ENCODE results near the gene KREMEN1. TPM values are rescaled to one million over a fixed set of nuclear protein-coding genes. Genes with fewer than 3 reads are reported as not detected.

KREMEN1 gene
- total and polyA plus RNA-seq, 7 donors: 7.7 to 68.2 (median 17.5) TPM

DNA sequence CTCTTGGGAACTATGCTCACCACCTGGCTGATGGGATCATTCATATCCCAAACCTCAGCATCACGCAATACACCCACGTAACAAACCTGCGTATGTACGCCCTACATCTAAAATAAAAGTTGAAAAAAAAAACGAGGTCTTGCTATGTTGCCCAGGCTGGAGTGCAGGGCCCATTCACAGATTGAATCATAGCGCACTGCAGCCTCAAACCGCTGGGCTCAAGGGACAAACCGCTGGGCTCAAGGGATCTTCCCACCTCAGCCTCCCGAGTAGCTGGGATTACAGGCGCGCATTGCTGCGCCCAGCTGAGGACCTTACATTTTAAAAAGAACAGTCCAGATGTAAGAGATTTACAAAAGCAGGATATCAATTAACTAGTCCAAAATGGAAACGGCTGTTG, 91.0 kb downstream of the KREMEN1 start:
- no peak for DNase-seq

DNA sequence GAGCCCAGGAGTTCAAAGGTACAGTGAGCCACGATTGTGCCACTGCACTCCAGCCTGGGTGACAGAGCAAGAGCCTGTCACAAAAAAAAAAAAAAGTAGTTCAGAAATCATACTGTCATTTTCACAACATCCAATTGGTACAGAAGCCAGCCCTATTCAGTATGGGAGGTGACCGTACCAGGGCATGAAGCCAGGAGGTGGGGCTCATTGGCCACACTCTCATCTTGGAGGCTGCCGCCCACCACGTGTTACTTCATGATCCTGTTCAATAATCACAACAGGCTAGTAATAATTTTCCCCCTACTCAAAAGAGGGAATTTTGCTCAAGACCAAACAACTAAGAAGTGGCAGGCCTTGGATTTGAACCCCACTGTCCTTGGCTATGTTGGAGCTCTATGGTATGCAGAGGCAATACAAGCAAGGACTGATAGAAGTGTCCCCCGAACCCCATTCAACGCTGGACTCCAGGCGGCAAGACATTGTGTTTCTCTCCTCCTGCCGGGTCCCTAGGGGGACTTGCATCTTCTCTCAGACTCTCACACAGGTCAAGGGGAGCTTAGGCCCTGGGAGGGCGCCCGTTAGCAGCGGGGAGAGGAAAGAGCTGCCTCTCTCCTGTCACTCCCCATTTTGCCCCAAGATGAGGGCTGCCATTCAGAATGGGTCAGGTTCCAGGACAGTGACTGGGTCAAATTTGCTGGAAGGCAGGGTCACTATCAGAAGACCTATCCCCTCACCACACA, 92.7 kb downstream of the KREMEN1 start:
- H3K4me1 ChIP-seq: no peaks in the 10 kb centered on the region
- ATAC-seq (no peak), DNase-seq (no peak)
- H3K4me3 ChIP-seq: no peak overlapping the region
- intact Hi-C loops (cut with DNase I): no loop called here
- no peaks in the 10 kb centered on the region for H3K36me3 ChIP-seq (ENCODE audit: insufficient read depth in 1 of 2, low read depth in 1 of 2)
- H3K27me3 ChIP-seq (ENCODE audit: insufficient read depth in 3 of 3, low read length in 2 of 3): no peaks in the 10 kb centered on the region
- no peaks in the 10 kb centered on the region for H3K9me3 ChIP-seq
- no peak for TF ChIP-seq CTCF (IDR thresholded peaks at IDR 0.05)
- H3K27ac ChIP-seq: no peak overlapping the region
- WGBS, 3 donors: 79 to 81% (median 80%) methylated on average over 11 of the region's 11 CpGs

More for the DNA sequence above, 91.0 kb downstream of the KREMEN1 start:
- H3K27ac ChIP-seq: no peak overlapping the region
- 88 to 92% (median 90%) methylated on average over 13 of the region's 13 CpGs for WGBS, 3 donors
- H3K27me3 ChIP-seq (ENCODE audit: insufficient read depth in 3 of 3, low read length in 2 of 3): no peaks in the 10 kb centered on the region
- no peak for TF ChIP-seq CTCF (IDR thresholded peaks at IDR 0.05)
- no peaks in the 10 kb centered on the region for H3K36me3 ChIP-seq (ENCODE audit: insufficient read depth in 1 of 2, low read depth in 1 of 2)
- no peaks in the 10 kb centered on the region for H3K4me1 ChIP-seq
- intact Hi-C loops (cut with DNase I): no loop called here
- ATAC-seq: no peak
- H3K4me3 ChIP-seq: no peak overlapping the region
- no peaks in the 10 kb centered on the region for H3K9me3 ChIP-seq

DNA sequence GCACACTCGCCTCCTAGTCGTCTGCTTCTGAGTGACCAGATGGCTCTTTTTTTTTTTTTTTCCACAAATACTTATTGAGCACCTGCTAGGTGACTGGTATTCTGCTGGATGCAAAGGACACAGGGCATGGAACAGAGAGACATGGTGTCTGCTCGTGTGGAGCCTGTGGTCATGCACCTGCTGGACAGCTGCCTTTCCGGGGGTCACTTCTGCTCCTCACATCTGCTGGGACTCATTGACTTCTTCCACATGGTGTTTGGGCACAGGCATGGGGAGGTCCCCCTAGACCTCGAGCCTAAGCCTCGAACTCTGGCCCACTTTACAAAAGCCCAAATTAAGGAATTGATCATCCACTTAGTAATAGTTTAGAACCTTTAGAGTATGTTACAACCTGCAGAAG, 93.3 kb downstream of the KREMEN1 start:
- Histone ChIP-seq H3K36me3 (ENCODE audit: insufficient read depth in 1 of 2, low read depth in 1 of 2) (no peaks in the 10 kb centered on the region), H3K4me1 (no peaks in the 10 kb centered on the region), H3K27me3 (ENCODE audit: insufficient read depth in 3 of 3, low read length in 2 of 3) (no peaks in the 10 kb centered on the region), H3K4me3 (no peak overlapping the region), H3K27ac (no peak overlapping the region), H3K9me3 (no peaks in the 10 kb centered on the region)
- TF ChIP-seq CTCF (IDR thresholded peaks at IDR 0.05): no peak
- 65 to 69% (median 67%) methylated on average over 6 of the region's 6 CpGs for WGBS, 3 donors
- intact Hi-C loops (cut with DNase I): no loop called here
- no peak for ATAC-seq
- no peak for DNase-seq

DNA sequence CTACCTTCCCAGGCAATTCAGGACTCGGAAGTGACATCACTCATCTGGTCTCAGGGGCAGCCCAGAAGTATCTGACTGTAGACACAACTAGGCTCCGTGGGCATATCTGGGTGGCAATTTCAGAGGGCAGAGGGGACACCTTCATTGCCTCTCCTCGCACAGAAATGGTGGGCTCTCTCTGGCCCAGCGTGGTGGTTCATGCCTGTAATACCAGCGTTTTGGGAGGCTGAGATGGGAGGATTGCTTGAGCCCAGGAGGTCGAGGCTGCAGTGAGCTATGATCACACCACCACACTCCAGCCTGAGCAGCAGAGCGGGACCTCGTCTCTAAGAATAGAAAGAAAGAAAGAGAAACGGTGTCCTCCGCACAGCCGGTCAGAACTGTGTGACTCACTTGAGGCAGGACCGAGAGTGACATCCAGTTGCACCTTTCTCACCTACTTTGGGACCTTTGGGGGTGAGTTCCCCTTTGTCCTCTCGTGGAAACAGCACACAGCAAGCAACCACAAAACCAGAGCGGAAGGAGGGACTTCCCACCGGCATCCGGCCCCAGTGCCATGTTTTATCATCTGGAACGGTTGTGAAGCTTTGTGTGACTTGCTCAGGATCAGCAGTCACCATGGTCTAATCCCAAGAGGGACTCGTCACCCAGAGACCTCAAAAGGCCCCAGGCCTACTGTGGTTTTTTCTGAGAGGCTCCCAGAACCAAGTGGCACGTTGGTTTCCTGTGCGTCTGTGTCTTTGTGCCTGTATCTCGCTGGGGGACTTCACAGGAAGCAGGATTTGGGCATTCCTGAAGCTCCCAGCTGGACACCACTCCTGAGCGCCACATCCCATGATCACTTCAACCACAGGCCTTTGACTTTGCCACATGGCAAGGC, 94.4 kb downstream of the KREMEN1 start:
- DNase-seq (no peak), ATAC-seq (no peak)
- Histone ChIP-seq H3K27ac (no peak overlapping the region), H3K4me1 (no peaks in the 10 kb centered on the region), H3K9me3 (no peaks in the 10 kb centered on the region), H3K27me3 (ENCODE audit: insufficient read depth in 3 of 3, low read length in 2 of 3) (no peaks in the 10 kb centered on the region), H3K4me3 (no peak overlapping the region), H3K36me3 (ENCODE audit: insufficient read depth in 1 of 2, low read depth in 1 of 2) (no peaks in the 10 kb centered on the region)
- intact Hi-C loops (cut with DNase I): no loop called here
- no peak for TF ChIP-seq CTCF (IDR thresholded peaks at IDR 0.05)
- WGBS, 3 donors: 81 to 86% (median 84%) methylated on average over 22 of the region's 22 CpGs
